Measurements from ENCODE around the gene GABRB1.

GRCh38 chr4:47367761-47368160, 336.4 kb downstream of the GABRB1 start:
- TF ChIP-seq CTCF (IDR thresholded peaks at IDR 0.05; ENCODE audit: control extremely low read depth in 1 of 3, insufficient read depth in 1 of 3, low read depth in 1 of 3, low read length in 3 of 3) (no peak), RAD21 (IDR thresholded peaks at IDR 0.05 in 1 of 2, conservative IDR thresholded peaks at IDR 0.05 in 1 of 2; ENCODE audit: low read depth in 2 of 2, low read length in 2 of 2) (no peak), SIN3A (conservative IDR thresholded peaks at IDR 0.05 in 1 of 2, IDR thresholded peaks at IDR 0.05 in 1 of 2; ENCODE audit: low read depth in 1 of 2, low read length in 2 of 2) (no peak), POLR2A (IDR thresholded peaks at IDR 0.05; ENCODE audit: control extremely low read depth in 1 of 2, low read depth in 2 of 2, low read length in 2 of 2) (no peak), JUND (IDR thresholded peaks at IDR 0.05; ENCODE audit: low read length) (no peak)

Measured in H1 (cell line).